ES-I3 (cell line): Measurements from ENCODE around the gene TANGO6.
"Not testable (repeated sequence)": the region's sequence is repeated elsewhere in the genome, so short reads cannot be mapped to it uniquely, and the experiment has no call there.

ENCODE experiments used
- H3K36me3 ChIP-seq: 2 replicates; pipeline ENCODE4 v1.6.1; 2013; ENCODE audit warnings: mild to moderate bottlenecking, low read length, control low read depth, moderate library complexity; ENCODE audit not compliant: insufficient read depth
- H3K4me1 ChIP-seq: 2 replicates; pipeline ENCODE4 v1.6.1; 2013; ENCODE audit warnings: mild to moderate bottlenecking, control low read depth, low read length; ENCODE audit not compliant: insufficient read depth
- H3K9ac ChIP-seq: 2 replicates; pipeline ENCODE4 v1.6.1; 2013; ENCODE audit warnings: low read depth, mild to moderate bottlenecking, low read length, moderate library complexity
- H3K9me3 ChIP-seq: 2 replicates; pipeline ENCODE4 v1.6.1; 2013; ENCODE audit warnings: mild to moderate bottlenecking, low read length, moderate library complexity; ENCODE audit not compliant: control insufficient read depth, insufficient read depth

The TANGO6 gene

DNA sequence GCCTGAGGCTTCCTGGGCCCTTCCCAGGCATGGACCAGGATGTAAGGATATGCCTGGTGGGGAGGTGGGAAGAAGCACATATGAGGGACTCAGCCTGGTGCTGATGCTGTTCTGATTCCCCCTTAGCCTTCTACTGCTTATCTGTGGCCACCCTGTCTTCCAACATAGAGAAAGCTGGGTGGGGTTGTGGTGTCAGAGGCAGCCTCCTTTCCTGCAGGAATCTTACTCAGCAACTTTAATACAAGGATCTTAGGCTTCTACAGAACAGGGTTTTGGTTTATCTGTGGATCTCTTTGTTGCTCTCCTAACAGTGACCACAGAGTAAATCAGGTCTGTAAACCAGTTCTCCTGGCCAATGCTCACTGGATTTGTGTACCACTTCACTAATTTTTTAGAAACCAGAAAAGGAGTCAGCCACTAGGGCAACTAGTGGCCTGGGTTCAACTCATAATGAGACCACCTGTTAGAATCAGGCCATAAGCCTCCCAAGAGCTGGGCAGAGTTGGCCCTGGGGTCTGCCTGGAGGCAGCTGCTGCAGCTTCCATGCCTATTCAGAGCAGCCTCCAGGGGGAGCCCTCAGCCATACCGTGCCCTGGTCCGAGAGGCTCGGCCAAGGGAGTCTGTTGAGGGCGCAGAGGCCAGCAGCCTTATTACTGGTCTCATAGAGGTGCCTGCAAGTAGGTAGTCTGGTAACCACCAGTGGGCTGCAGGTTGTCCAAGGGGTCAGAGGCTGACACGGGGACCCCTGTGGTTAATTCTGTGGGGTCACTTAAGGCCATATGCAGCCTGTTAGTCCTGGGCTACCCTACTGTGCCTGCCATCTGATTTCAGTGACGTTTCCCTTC, 269.2 kb downstream of the TANGO6 start:
- Histone ChIP-seq H3K9me3 (0 out of 2 replicates have a peak, but pooled peaks cover 2% of the 10 kb centered on the region), H3K9ac (no peak overlapping the region), H3K36me3 (peaks cover 40% of the 10 kb centered on the region), H3K4me1 (peaks cover 8% of the 10 kb centered on the region; the same call in 1 of the 2 replicates)

DNA sequence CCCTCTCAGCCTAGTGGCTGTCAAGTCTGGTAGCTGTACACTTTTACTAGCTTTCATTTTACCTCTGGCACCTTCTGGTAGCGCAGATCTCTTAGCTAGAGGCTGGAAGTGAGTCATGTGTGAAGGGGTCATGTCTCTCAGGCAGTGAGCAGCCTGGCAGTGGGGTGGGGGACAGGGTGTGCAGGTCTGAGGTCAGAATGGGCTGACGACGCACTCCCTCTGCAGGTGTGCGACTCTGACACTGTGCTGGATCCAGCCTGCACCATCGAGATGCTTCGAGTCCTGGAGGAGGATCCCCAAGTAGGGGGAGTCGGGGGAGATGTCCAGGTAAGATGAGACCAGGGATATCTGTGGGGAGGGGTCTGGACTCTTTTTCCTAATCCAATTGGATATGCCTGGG, 269.9 kb downstream of the TANGO6 start:
- peaks cover 7% of the 10 kb centered on the region; the same call in 1 of the 2 replicates for H3K9me3 ChIP-seq
- peaks cover 47% of the 10 kb centered on the region for H3K36me3 ChIP-seq

GRCh38 chr16:69114346-69114975, 271.1 kb downstream of the TANGO6 start:
- Histone ChIP-seq H3K9me3 (peaks cover 10% of the 10 kb centered on the region; the same call in 1 of the 2 replicates), H3K36me3 (peaks cover 59% of the 10 kb centered on the region), H3K9ac (no peak overlapping the region), H3K4me1 (no peaks in the 10 kb centered on the region)

More for the DNA sequence above, 269.9 kb downstream of the TANGO6 start:
- H3K9ac ChIP-seq, result no peak overlapping the region
- H3K4me1 ChIP-seq, result peaks cover 8% of the 10 kb centered on the region; the same call in 1 of the 2 replicates

- no peak overlapping the region for H3K9ac ChIP-seq
- no peaks in the 10 kb centered on the region for H3K4me1 ChIP-seq
- peaks cover 10% of the 10 kb centered on the region; the same call in 1 of the 2 replicates for H3K9me3 ChIP-seq
- H3K36me3 ChIP-seq, result peaks cover 65% of the 10 kb centered on the region
Measured at GRCh38 chr16:69114976-69115355, 271.6 kb downstream of the TANGO6 start.

DNA sequence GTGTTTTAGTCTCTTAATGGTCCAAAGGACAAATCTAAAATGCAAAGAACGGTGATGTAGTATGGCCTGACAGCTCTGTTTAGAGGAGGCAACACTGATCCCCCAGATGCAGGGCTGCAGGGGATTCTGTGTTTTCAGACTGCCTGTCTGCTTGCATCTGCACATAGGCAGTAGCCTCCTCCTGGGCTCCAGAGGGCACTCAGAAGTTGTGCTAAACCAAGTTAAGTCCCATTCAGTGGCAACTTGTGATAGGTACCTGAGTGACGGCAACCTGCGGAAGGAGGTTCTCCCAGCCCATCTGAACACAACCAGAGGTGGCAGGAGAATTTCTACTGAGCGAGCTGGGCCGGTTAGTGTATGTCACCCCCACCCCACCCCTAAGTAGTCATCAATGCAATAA, 272.0 kb downstream of the TANGO6 start:
- H3K9ac ChIP-seq, result no peak overlapping the region
- H3K9me3 ChIP-seq, result peaks cover 10% of the 10 kb centered on the region; the same call in 1 of the 2 replicates
- no peaks in the 10 kb centered on the region for H3K4me1 ChIP-seq
- H3K36me3 ChIP-seq, result peaks cover 67% of the 10 kb centered on the region

GRCh38 chr16:69115837-69116236, 272.5 kb downstream of the TANGO6 start:
- Histone ChIP-seq H3K9me3 (peaks cover 10% of the 10 kb centered on the region; the same call in 1 of the 2 replicates), H3K9ac (no peak overlapping the region), H3K36me3 (peaks cover 66% of the 10 kb centered on the region), H3K4me1 (no peaks in the 10 kb centered on the region)

GRCh38 chr16:69116256-69116875, 273.0 kb downstream of the TANGO6 start:
- peaks cover 10% of the 10 kb centered on the region; the same call in 1 of the 2 replicates for H3K9me3 ChIP-seq
- peaks cover 66% of the 10 kb centered on the region for H3K36me3 ChIP-seq
- no peak overlapping the region for H3K9ac ChIP-seq
- H3K4me1 ChIP-seq, result no peaks in the 10 kb centered on the region

DNA sequence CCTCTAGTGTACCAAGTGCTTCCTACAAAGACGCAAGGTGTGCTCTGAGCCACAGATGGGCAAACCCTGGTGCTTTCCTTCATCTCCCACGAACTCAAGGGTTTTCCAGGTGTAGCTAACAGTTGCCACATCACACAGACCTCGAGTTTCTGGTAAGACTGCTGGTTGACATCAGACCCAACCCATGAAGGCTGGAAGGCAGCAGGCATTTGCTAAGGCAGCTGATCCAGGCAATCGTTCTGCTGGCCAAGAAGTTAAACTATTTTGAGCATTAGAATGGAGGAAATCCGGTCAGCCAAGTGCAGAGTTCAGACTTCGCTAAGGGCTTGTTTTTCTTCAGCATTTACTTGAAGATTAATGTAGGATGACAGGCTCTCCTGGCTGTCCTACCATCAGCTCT, 273.6 kb downstream of the TANGO6 start:
- no peak overlapping the region for H3K9ac ChIP-seq
- no peaks in the 10 kb centered on the region for H3K4me1 ChIP-seq
- peaks cover 10% of the 10 kb centered on the region; the same call in 1 of the 2 replicates for H3K9me3 ChIP-seq
- peaks cover 66% of the 10 kb centered on the region for H3K36me3 ChIP-seq

DNA sequence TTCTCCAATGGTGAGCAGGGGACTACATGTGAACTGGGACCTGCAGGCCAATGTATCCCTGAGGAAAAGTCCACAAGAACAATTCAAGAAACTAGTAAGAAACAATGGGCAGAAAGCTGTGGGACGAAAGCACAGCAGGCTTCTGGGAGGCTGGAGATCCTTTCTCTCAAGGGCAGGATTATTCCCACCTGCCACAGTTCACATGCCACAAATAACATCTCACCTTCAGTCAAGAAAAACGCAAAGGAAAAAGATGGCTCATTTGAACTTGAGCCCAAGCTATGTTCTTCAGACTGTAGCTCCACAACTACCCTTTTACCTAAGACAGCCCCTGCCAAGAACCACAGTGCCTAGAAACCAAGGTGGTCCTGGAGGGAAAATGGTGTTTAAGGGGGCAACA, 275.1 kb downstream of the TANGO6 start:
- Histone ChIP-seq H3K9me3 (peaks cover 10% of the 10 kb centered on the region; the same call in 1 of the 2 replicates), H3K36me3 (peaks cover 64% of the 10 kb centered on the region), H3K9ac (no peak overlapping the region), H3K4me1 (no peaks in the 10 kb centered on the region)

GRCh38 chr16:69118994-69119393, 275.7 kb downstream of the TANGO6 start:
- Histone ChIP-seq H3K9ac (no peak overlapping the region), H3K36me3 (peaks cover 59% of the 10 kb centered on the region), H3K4me1 (no peaks in the 10 kb centered on the region), H3K9me3 (peaks cover 10% of the 10 kb centered on the region; the same call in 1 of the 2 replicates)

- H3K9ac ChIP-seq, result no peak overlapping the region
- H3K4me1 ChIP-seq, result no peaks in the 10 kb centered on the region
- peaks cover 10% of the 10 kb centered on the region; the same call in 1 of the 2 replicates for H3K9me3 ChIP-seq
- H3K36me3 ChIP-seq, result peaks cover 55% of the 10 kb centered on the region
Measured at GRCh38 chr16:69119536-69119935, 276.2 kb downstream of the TANGO6 start.

DNA sequence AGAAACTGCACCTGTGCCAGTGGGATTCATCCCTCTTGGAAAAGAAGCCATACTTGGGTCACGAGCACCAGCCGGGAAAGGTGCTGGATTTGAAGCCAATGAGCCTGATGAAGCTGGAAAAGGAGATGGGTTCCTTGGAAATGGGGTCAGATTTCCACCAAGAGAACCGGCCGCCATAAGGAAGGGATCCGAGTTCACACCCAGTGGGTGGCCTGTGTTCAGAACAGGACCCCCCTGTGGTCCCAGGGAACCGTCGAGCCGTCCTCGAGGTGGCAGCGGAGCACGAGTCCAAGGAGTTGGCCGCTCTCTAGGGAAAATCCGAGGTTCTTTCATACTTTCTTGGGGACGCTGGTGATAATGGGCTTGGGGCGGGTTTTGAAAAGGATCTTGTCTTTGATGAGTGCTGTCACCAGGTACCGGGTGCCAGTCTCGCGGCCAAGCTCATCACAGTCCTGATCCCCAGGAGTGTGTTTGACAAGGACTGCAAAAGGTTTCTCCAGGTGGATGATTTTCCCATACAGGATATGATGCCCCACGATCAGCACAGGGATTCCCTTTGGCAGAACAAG, 276.8 kb downstream of the TANGO6 start:
- peaks cover 51% of the 10 kb centered on the region for H3K36me3 ChIP-seq
- peaks cover 10% of the 10 kb centered on the region; the same call in 1 of the 2 replicates for H3K9me3 ChIP-seq
- H3K4me1 ChIP-seq, result no peaks in the 10 kb centered on the region
- H3K9ac ChIP-seq, result no peak overlapping the region

DNA sequence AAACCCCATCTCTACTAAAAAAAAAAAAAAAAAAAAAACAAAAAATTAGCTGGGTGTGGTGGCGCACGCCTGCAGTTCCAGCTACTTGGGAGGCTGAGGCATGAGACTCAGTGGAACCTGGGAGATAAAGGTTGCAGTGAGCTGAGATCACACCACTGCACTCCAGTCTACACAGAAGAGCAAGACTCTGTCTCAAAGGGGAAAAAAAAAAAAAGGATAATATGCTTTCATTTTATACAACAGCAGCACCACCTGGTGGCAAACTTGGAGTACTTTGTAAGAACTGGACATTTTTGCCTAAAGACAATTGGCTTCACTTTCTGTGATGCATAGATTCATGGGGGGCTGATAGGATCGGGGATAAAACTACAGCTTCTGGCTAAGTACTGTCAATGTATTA, 280.6 kb downstream of the TANGO6 start:
- peaks cover 24% of the 10 kb centered on the region for H3K36me3 ChIP-seq
- no peak overlapping the region for H3K9ac ChIP-seq
- no peaks in the 10 kb centered on the region for H3K4me1 ChIP-seq
- H3K9me3 ChIP-seq, result peaks cover 2% of the 10 kb centered on the region; the same call in 1 of the 2 replicates

GRCh38 chr16:69124406-69124805, 281.1 kb downstream of the TANGO6 start:
- peaks cover 19% of the 10 kb centered on the region; the same call in 1 of the 2 replicates for H3K36me3 ChIP-seq
- not testable (repeated sequence) for H3K9me3 ChIP-seq, H3K9ac ChIP-seq, H3K4me1 ChIP-seq
